ENCODE results near the gene MINAR2.

MINAR2 gene

GRCh38 chr5:129771058-129771838 is 23.4 kb downstream of the MINAR2 start:
- no peak overlapping the region for H3K27ac ChIP-seq (ENCODE audit: low read depth in 2 of 2, low read length in 2 of 2)
- no peak overlapping the region for H3K4me3 ChIP-seq (ENCODE audit: low read length in 2 of 2)
- peaks cover 0 to 3% of the 10 kb centered on the region in 2 donors for H3K4me1 ChIP-seq (ENCODE audit: control insufficient read depth in 2 of 2, insufficient read depth in 2 of 2, low read length in 2 of 2)
- H3K9me3 ChIP-seq (ENCODE audit: control insufficient read depth in 2 of 2, low read length in 2 of 2) = no peaks in the 10 kb centered on the region
- no peaks in the 10 kb centered on the region for H3K36me3 ChIP-seq (ENCODE audit: control insufficient read depth in 2 of 2, insufficient read depth in 2 of 2, low read length in 2 of 2)
- H3K27me3 ChIP-seq (ENCODE audit: control insufficient read depth in 2 of 2, insufficient read depth in 2 of 2, low read length in 2 of 2) = no peaks in the 10 kb centered on the region
- no peak overlapping the region for H3K9ac ChIP-seq (ENCODE audit: low read depth in 1 of 2, low read length in 2 of 2)

- no peak overlapping the region for H3K9ac ChIP-seq (ENCODE audit: low read depth in 1 of 2, low read length in 2 of 2)
- no peak overlapping the region for H3K4me3 ChIP-seq (ENCODE audit: low read length in 2 of 2)
- H3K36me3 ChIP-seq (ENCODE audit: control insufficient read depth in 2 of 2, insufficient read depth in 2 of 2, low read length in 2 of 2) = no peaks in the 10 kb centered on the region
- peaks cover 0 to 3% of the 10 kb centered on the region in 2 donors for H3K4me1 ChIP-seq (ENCODE audit: control insufficient read depth in 2 of 2, insufficient read depth in 2 of 2, low read length in 2 of 2)
- no peak overlapping the region for H3K27ac ChIP-seq (ENCODE audit: low read depth in 2 of 2, low read length in 2 of 2)
- no peaks in the 10 kb centered on the region for H3K27me3 ChIP-seq (ENCODE audit: control insufficient read depth in 2 of 2, insufficient read depth in 2 of 2, low read length in 2 of 2)
- H3K9me3 ChIP-seq (ENCODE audit: control insufficient read depth in 2 of 2, low read length in 2 of 2) = no peaks in the 10 kb centered on the region
Observed at GRCh38 chr5:129773376-129773775, 25.5 kb downstream of the MINAR2 start.

- H3K36me3 ChIP-seq (ENCODE audit: control insufficient read depth in 2 of 2, insufficient read depth in 2 of 2, low read length in 2 of 2) = no peaks in the 10 kb centered on the region
- no peak overlapping the region for H3K9ac ChIP-seq (ENCODE audit: low read depth in 1 of 2, low read length in 2 of 2)
- no peak overlapping the region for H3K27ac ChIP-seq (ENCODE audit: low read depth in 2 of 2, low read length in 2 of 2)
- no peaks in the 10 kb centered on the region for H3K4me1 ChIP-seq (ENCODE audit: control insufficient read depth in 2 of 2, insufficient read depth in 2 of 2, low read length in 2 of 2)
- H3K4me3 ChIP-seq (ENCODE audit: low read length in 2 of 2) = no peak overlapping the region
- no peaks in the 10 kb centered on the region for H3K9me3 ChIP-seq (ENCODE audit: control insufficient read depth in 2 of 2, low read length in 2 of 2)
- no peaks in the 10 kb centered on the region for H3K27me3 ChIP-seq (ENCODE audit: control insufficient read depth in 2 of 2, insufficient read depth in 2 of 2, low read length in 2 of 2)
Observed at GRCh38 chr5:129781594-129781993, 33.7 kb downstream of the MINAR2 start.

- Histone ChIP-seq H3K9ac (ENCODE audit: low read depth in 1 of 2, low read length in 2 of 2) (no peak overlapping the region), H3K27ac (ENCODE audit: low read depth in 2 of 2, low read length in 2 of 2) (no peak overlapping the region), H3K9me3 (ENCODE audit: control insufficient read depth in 2 of 2, low read length in 2 of 2) (no peaks in the 10 kb centered on the region), H3K4me1 (ENCODE audit: control insufficient read depth in 2 of 2, insufficient read depth in 2 of 2, low read length in 2 of 2) (no peaks in the 10 kb centered on the region), H3K4me3 (ENCODE audit: low read length in 2 of 2) (no peak overlapping the region), H3K36me3 (ENCODE audit: control insufficient read depth in 2 of 2, insufficient read depth in 2 of 2, low read length in 2 of 2) (no peaks in the 10 kb centered on the region), H3K27me3 (ENCODE audit: control insufficient read depth in 2 of 2, insufficient read depth in 2 of 2, low read length in 2 of 2) (no peaks in the 10 kb centered on the region)
Observed at GRCh38 chr5:129803403-129803802, 55.5 kb downstream of the MINAR2 start.

- Histone ChIP-seq H3K4me1 (ENCODE audit: control insufficient read depth in 2 of 2, insufficient read depth in 2 of 2, low read length in 2 of 2) (no peaks in the 10 kb centered on the region), H3K27me3 (ENCODE audit: control insufficient read depth in 2 of 2, insufficient read depth in 2 of 2, low read length in 2 of 2) (no peaks in the 10 kb centered on the region), H3K4me3 (ENCODE audit: low read length in 2 of 2) (no peak overlapping the region), H3K9me3 (ENCODE audit: control insufficient read depth in 2 of 2, low read length in 2 of 2) (no peaks in the 10 kb centered on the region), H3K9ac (ENCODE audit: low read depth in 1 of 2, low read length in 2 of 2) (no peak overlapping the region), H3K27ac (ENCODE audit: low read depth in 2 of 2, low read length in 2 of 2) (no peak overlapping the region), H3K36me3 (ENCODE audit: control insufficient read depth in 2 of 2, insufficient read depth in 2 of 2, low read length in 2 of 2) (no peaks in the 10 kb centered on the region)
Observed at GRCh38 chr5:129804705-129805104, 56.8 kb downstream of the MINAR2 start.

GRCh38 chr5:129807162-129807814 is 59.4 kb downstream of the MINAR2 start:
- H3K4me3 ChIP-seq (ENCODE audit: low read length in 2 of 2) = no peak overlapping the region
- no peaks in the 10 kb centered on the region for H3K36me3 ChIP-seq (ENCODE audit: control insufficient read depth in 2 of 2, insufficient read depth in 2 of 2, low read length in 2 of 2)
- no peak overlapping the region for H3K27ac ChIP-seq (ENCODE audit: low read depth in 2 of 2, low read length in 2 of 2)
- no peaks in the 10 kb centered on the region for H3K27me3 ChIP-seq (ENCODE audit: control insufficient read depth in 2 of 2, insufficient read depth in 2 of 2, low read length in 2 of 2)
- no peaks in the 10 kb centered on the region for H3K9me3 ChIP-seq (ENCODE audit: control insufficient read depth in 2 of 2, low read length in 2 of 2)
- no peaks in the 10 kb centered on the region for H3K4me1 ChIP-seq (ENCODE audit: control insufficient read depth in 2 of 2, insufficient read depth in 2 of 2, low read length in 2 of 2)
- H3K9ac ChIP-seq (ENCODE audit: low read depth in 1 of 2, low read length in 2 of 2) = no peak overlapping the region
